CD14-positive monocyte (primary cell): ENCODE results near the gene KIFC3. TPM values are rescaled to one million over a fixed set of nuclear protein-coding genes. Genes with fewer than 3 reads are reported as not detected.

Experiments
- DNase-seq, 3 donors: peaks; one replicate each; pipeline ENCODE4 v3.0.0-alpha.2; 2011 to 2022
- H2AFZ ChIP-seq: 2 replicates; pipeline ENCODE4 v1.6.0; 2012; ENCODE audit warnings: mild to moderate bottlenecking, low read depth, low read length, inconsistent platforms; ENCODE audit not compliant: insufficient read depth, poor library complexity, severe bottlenecking
- H3K27ac ChIP-seq, 2 donors: 1 replicate in 1 of 2; 2 replicates in 1 of 2; pipeline ENCODE4 v1.5.1; 2012 to 2013; ENCODE audit warnings: low read length in 2 of 2, control low read depth in 1 of 2, inconsistent platforms in 1 of 2, low read depth in 1 of 2, mild to moderate bottlenecking in 1 of 2
- H3K27me3 ChIP-seq, 2 donors: one replicate each; pipeline versions ENCODE4 v1.6.0 to v1.6.1; 2011 to 2013; ENCODE audit warnings: low read length in 2 of 2; ENCODE audit not compliant: control insufficient read depth in 2 of 2, insufficient read depth in 2 of 2
- H3K36me3 ChIP-seq, 2 donors: replicated peaks in 1 of 2; 1 replicate in 1 of 2; 2 replicates in 1 of 2; pipeline versions ENCODE4 v1.5.1 to v1.6.1; 2012 to 2013; ENCODE audit warnings: low read length in 2 of 2, control low read depth in 1 of 2, inconsistent platforms in 1 of 2, mild to moderate bottlenecking in 1 of 2; ENCODE audit not compliant: insufficient read depth in 2 of 2, control insufficient read depth in 1 of 2
- H3K4me1 ChIP-seq, 2 donors: 1 replicate in 1 of 2; 2 replicates in 1 of 2; pipeline versions ENCODE4 v1.5.1 to v1.6.1; 2012 to 2013; ENCODE audit warnings: low read length in 2 of 2, control low read depth in 1 of 2, inconsistent platforms in 1 of 2, mild to moderate bottlenecking in 1 of 2, moderate library complexity in 1 of 2; ENCODE audit not compliant: insufficient read depth in 2 of 2, control insufficient read depth in 1 of 2
- H3K4me2 ChIP-seq: replicated peaks from 2 replicates; pipeline ENCODE3; 2012; ENCODE audit warnings: low read length, moderate library complexity, mild to moderate bottlenecking; ENCODE audit not compliant: poor library complexity, severe bottlenecking; ENCODE audit errors: extremely low read depth
- H3K4me3 ChIP-seq, 3 experiments: fragments of 200-600 bp in 1 of 3; sonication (generic) in 1 of 3; replicated peaks in 1 of 3; 1 replicate in 2 of 3; 2 replicates in 1 of 3; pipeline ENCODE4 v1.5.1; 2011 to 2013; ENCODE audit warnings: low read length in 3 of 3, mild to moderate bottlenecking in 3 of 3, control low read depth in 2 of 3, low read depth in 2 of 3, inconsistent platforms in 1 of 3, moderate library complexity in 1 of 3
- H3K79me2 ChIP-seq: 2 replicates; pipeline ENCODE4 v1.6.0; 2012; ENCODE audit warnings: mild to moderate bottlenecking, control low read depth, inconsistent platforms, low read length, moderate library complexity; ENCODE audit not compliant: insufficient read depth
- H3K9ac ChIP-seq: 2 replicates; pipeline ENCODE4 v1.6.0; 2017; ENCODE audit warnings: low read length, mild to moderate bottlenecking; ENCODE audit not compliant: insufficient read depth, poor library complexity, severe bottlenecking
- H3K9me3 ChIP-seq, 2 donors: replicated peaks in 1 of 2; 1 replicate in 1 of 2; 2 replicates in 1 of 2; pipeline versions ENCODE4 v1.5.1 to v1.6.1; 2012 to 2013; ENCODE audit warnings: low read length in 2 of 2, control low read depth in 1 of 2; ENCODE audit not compliant: control insufficient read depth in 1 of 2, insufficient read depth in 1 of 2
- H4K20me1 ChIP-seq: 2 replicates; pipeline ENCODE4 v1.6.0; 2012; ENCODE audit warnings: mild to moderate bottlenecking, low read length, control low read depth, moderate library complexity; ENCODE audit not compliant: insufficient read depth
- H3K27ac Mint-ChIP-seq, 7 donors: one replicate each; pipeline ENCODE4 v1.8.0; 2020; ENCODE audit warnings: mild to moderate bottlenecking in 7 of 7, mixed read lengths in 7 of 7, moderate library complexity in 6 of 7, inconsistent platforms in 2 of 7
- H3K27me3 Mint-ChIP-seq, 3 donors: one replicate each; pipeline ENCODE4 v1.8.0; 2021 to 2022; ENCODE audit warnings: low read depth in 3 of 3, mild to moderate bottlenecking in 3 of 3, mixed read lengths in 3 of 3, moderate library complexity in 3 of 3, inconsistent platforms in 1 of 3
- H3K36me3 Mint-ChIP-seq, 2 donors: one replicate each; pipeline ENCODE4 v1.8.0; 2020; ENCODE audit warnings: mixed read lengths in 2 of 2, inconsistent platforms in 1 of 2, mild to moderate bottlenecking in 1 of 2
- H3K4me1 Mint-ChIP-seq: one replicate; pipeline ENCODE4 v1.8.0; 2020; ENCODE audit warnings: mild to moderate bottlenecking, mixed read lengths
- H3K4me3 Mint-ChIP-seq, 2 donors: one replicate each; pipeline ENCODE4 v1.8.0; 2020; ENCODE audit warnings: mild to moderate bottlenecking in 2 of 2, mixed read lengths in 2 of 2, moderate library complexity in 1 of 2
- H3K9me3 Mint-ChIP-seq, 7 donors: one replicate each; pipeline ENCODE4 v1.8.0; 2020 to 2022; ENCODE audit warnings: mixed read lengths in 7 of 7, mild to moderate bottlenecking in 6 of 7, moderate library complexity in 6 of 7, inconsistent platforms in 2 of 7
- CTCF ChIP-seq: fragments of 200-600 bp; IDR thresholded peaks from one replicate; pipeline ENCODE4 v1.8.0; 2022; ENCODE audit warnings: antibody characterized with exemption, mild to moderate bottlenecking
- WGBS: methylation state at CpG from one replicate; pipeline ENCODE4 v1.1.5; 2013; ENCODE audit warnings: missing lambda C conversion rate; ENCODE audit not compliant: insufficient coverage; 5-methylcytosine and 5-hydroxymethylcytosine counted together
- intact Hi-C, 2 donors: fragments of 100-400 bp; cut with micrococcal nuclease; formaldehyde crosslinking; loops; one replicate each; pipeline versions ENCODE4 v1.15.0 to v1.15.1; 2023
- polyA plus RNA-seq, 3 donors: library from polyadenylated mRNA; depleted of rRNA in 1 of 3; unstranded in 2 of 3; stranded (reverse) in 1 of 3; fragments of 300-500 nt in 2 of 3; fragments of >200 nt in 1 of 3; fragmentation: Illumina TruSeq in 2 of 3; gene quantifications; 1 replicate in 2 of 3; 2 replicates in 1 of 3; pipeline ENCODE4 v1.2.3, GENCODE V29; 2012 to 2021

The KIFC3 gene
- polyA plus RNA-seq, 3 donors = 0.24 to 1.7 TPM; not detected in 1

DNA sequence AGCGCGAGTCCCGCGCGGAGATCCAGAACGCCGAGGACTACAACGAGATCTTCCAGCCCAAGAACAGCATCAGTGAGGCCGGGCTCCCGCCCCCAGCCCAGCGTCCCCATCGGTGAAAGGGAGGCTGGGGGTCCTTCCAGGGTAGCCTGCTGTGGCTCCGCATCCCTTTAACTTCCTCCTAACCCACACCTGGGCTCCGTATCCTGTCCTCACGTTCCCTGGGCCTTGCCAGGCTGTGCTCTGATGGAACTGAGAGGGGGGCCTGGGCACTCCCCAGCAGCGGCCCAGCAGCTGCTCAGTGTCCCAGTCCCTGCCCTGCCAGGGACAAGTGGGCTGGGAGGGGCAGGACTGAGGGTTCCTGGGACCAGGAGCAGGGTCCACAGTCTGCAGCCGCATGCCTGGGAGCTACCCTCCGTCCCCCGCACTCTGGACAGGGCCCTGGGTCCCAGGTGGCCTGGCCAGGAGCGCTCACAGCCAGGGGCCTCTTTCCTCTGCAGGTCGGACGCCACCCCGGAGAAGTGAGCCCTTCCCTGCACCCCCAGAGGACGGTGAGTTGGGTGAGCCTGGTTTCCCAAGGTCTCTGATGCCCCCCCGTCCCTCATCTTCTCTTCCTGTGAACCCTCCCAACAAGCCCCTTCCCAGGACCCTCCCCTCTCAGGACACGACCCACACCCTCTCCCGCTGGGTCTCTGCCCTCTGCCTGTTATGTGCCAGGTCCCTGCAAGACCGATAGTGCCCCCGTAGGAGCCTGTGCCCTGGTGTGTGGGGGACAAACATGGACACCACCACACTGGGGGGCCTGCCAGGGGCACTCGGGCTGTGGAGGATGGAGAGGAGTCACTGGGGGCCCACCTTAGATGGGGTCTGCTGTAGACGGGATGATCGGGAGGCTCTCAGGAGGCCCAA lies 48.6 kb downstream of the KIFC3 start:
- DNase-seq = no peak
- H3K27me3 ChIP-seq = no peaks in the 10 kb centered on the region
- 94% methylated on average over 28 of the region's 32 CpGs for WGBS
- intact Hi-C loops = no loop called here
- H4K20me1 ChIP-seq = no peaks in the 10 kb centered on the region
- H3K9me3 ChIP-seq = no peaks in the 10 kb centered on the region
- TF ChIP-seq CTCF = no peak
- H3K4me2 ChIP-seq = no peak overlapping the region
- H3K27me3 Mint-ChIP-seq = no peaks in the 10 kb centered on the region
- H3K9me3 Mint-ChIP-seq = no peaks in the 10 kb centered on the region
- H3K4me3 Mint-ChIP-seq = no peak overlapping the region
- H2AFZ ChIP-seq = no peak overlapping the region
- no peak overlapping the region for H3K4me3 ChIP-seq
- peaks cover 33 to 55% of the 10 kb centered on the region in 2 donors for H3K36me3 Mint-ChIP-seq
- H3K4me1 Mint-ChIP-seq = no peaks in the 10 kb centered on the region
- no peak overlapping the region for H3K27ac ChIP-seq
- H3K9ac ChIP-seq = no peak overlapping the region
- H3K27ac Mint-ChIP-seq = peak overlapping the region in 1 of 7 donors; percentile 42
- H3K36me3 ChIP-seq = peaks cover 39 to 56% of the 10 kb centered on the region in 2 donors
- H3K79me2 ChIP-seq = no peaks in the 10 kb centered on the region
- H3K4me1 ChIP-seq = no peaks in the 10 kb centered on the region

GRCh38 chr16:57752581-57753447 lies 49.5 kb downstream of the KIFC3 start:
- Mint-ChIP-seq H3K4me1 (no peaks in the 10 kb centered on the region), H3K27me3 (no peaks in the 10 kb centered on the region), H3K4me3 (no peak overlapping the region), H3K36me3 (peaks cover 33 to 57% of the 10 kb centered on the region in 2 donors), H3K9me3 (no peaks in the 10 kb centered on the region), H3K27ac (no peak overlapping the region)
- H3K36me3 ChIP-seq = peaks cover 42 to 57% of the 10 kb centered on the region in 2 donors
- no peak overlapping the region for H3K4me2 ChIP-seq
- no peak overlapping the region for H3K4me3 ChIP-seq
- 99% methylated on average over 40 of the region's 44 CpGs for WGBS
- no peak overlapping the region for H3K9ac ChIP-seq
- H3K27me3 ChIP-seq = no peaks in the 10 kb centered on the region
- DNase-seq = no peak
- intact Hi-C loops = no loop called here
- H2AFZ ChIP-seq = no peak overlapping the region
- TF ChIP-seq CTCF = no peak
- no peaks in the 10 kb centered on the region for H3K79me2 ChIP-seq
- H4K20me1 ChIP-seq = no peaks in the 10 kb centered on the region
- H3K27ac ChIP-seq = no peak overlapping the region
- no peaks in the 10 kb centered on the region for H3K4me1 ChIP-seq
- H3K9me3 ChIP-seq = no peaks in the 10 kb centered on the region
